ENCODE results near the gene IGBP1. TPM values are rescaled to one million over a fixed set of nuclear protein-coding genes. Genes with fewer than 3 reads are reported as not detected.

The IGBP1 gene
- polyA plus RNA-seq, 1 of the 3 experiments (the other 2 are of a cell fraction): 49.4 TPM

- no peaks in the 10 kb centered on the region for H3K9me2 ChIP-seq
- no peak overlapping the region for H3K27ac ChIP-seq (ENCODE audit: low read depth in 2 of 2, low read length in 1 of 2)
- CTCF ChIA-PET: no interaction called here
- H3K9me3 ChIP-seq: no peaks in the 10 kb centered on the region
- H3K27me3 ChIP-seq (ENCODE audit: insufficient read depth): peaks cover 23% of the 10 kb centered on the region
- H3K79me2 ChIP-seq (ENCODE audit: insufficient read depth): no peaks in the 10 kb centered on the region
- no peaks in the 10 kb centered on the region for H4K20me1 ChIP-seq (ENCODE audit: insufficient read depth)
- no peak for TF ChIP-seq RAD21 (IDR thresholded peaks at IDR 0.05; ENCODE audit: low read length)
- TF ChIP-seq NFIC (IDR thresholded peaks at IDR 0.05; ENCODE audit: borderline replicate concordance): no peak
- TF ChIP-seq, protein P1, sequence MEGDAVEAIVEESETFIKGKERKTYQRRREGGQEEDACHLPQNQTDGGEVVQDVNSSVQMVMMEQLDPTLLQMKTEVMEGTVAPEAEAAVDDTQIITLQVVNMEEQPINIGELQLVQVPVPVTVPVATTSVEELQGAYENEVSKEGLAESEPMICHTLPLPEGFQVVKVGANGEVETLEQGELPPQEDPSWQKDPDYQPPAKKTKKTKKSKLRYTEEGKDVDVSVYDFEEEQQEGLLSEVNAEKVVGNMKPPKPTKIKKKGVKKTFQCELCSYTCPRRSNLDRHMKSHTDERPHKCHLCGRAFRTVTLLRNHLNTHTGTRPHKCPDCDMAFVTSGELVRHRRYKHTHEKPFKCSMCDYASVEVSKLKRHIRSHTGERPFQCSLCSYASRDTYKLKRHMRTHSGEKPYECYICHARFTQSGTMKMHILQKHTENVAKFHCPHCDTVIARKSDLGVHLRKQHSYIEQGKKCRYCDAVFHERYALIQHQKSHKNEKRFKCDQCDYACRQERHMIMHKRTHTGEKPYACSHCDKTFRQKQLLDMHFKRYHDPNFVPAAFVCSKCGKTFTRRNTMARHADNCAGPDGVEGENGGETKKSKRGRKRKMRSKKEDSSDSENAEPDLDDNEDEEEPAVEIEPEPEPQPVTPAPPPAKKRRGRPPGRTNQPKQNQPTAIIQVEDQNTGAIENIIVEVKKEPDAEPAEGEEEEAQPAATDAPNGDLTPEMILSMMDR (IDR thresholded peaks at IDR 0.05): no peak
- TF ChIP-seq EZH2phosphoT487 (IDR thresholded peaks at IDR 0.05; ENCODE audit: borderline replicate concordance, low read depth): no peak
- TF ChIP-seq ZBTB33 (IDR thresholded peaks at IDR 0.05; ENCODE audit: borderline replicate concordance, low read depth): no peak
- no peak for TF ChIP-seq USF1 (IDR thresholded peaks at IDR 0.05; ENCODE audit: borderline replicate concordance, low read depth)
- no peak for TF ChIP-seq RFX5 (IDR thresholded peaks at IDR 0.05; ENCODE audit: low read length)
- TF ChIP-seq, protein P2, sequence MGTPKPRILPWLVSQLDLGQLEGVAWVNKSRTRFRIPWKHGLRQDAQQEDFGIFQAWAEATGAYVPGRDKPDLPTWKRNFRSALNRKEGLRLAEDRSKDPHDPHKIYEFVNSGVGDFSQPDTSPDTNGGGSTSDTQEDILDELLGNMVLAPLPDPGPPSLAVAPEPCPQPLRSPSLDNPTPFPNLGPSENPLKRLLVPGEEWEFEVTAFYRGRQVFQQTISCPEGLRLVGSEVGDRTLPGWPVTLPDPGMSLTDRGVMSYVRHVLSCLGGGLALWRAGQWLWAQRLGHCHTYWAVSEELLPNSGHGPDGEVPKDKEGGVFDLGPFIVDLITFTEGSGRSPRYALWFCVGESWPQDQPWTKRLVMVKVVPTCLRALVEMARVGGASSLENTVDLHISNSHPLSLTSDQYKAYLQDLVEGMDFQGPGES (IDR thresholded peaks at IDR 0.05; ENCODE audit: low read depth, low read length): no peak
- no peak for TF ChIP-seq FOSL2 (IDR thresholded peaks at IDR 0.05; ENCODE audit: borderline replicate concordance, low read depth)
- no peak for TF ChIP-seq ELF1 (IDR thresholded peaks at IDR 0.05)
- no peak for TF ChIP-seq JUND (IDR thresholded peaks at IDR 0.05)
- no peak for TF ChIP-seq TCF12 (IDR thresholded peaks at IDR 0.05)
- no peak for TF ChIP-seq MAX (IDR thresholded peaks at IDR 0.05; ENCODE audit: low read depth)
- no peak for TF ChIP-seq RXRA (IDR thresholded peaks at IDR 0.05; ENCODE audit: borderline replicate concordance, low read depth)
- TF ChIP-seq NRF1 (IDR thresholded peaks at IDR 0.05; ENCODE audit: low read depth, low read length): no peak
- no peak for TF ChIP-seq SIN3A (IDR thresholded peaks at IDR 0.05; ENCODE audit: borderline replicate concordance, low read depth, low read length)
- no peak for TF ChIP-seq EP300 (IDR thresholded peaks at IDR 0.05; ENCODE audit: borderline replicate concordance in 1 of 2, low read depth in 1 of 2, low read length in 1 of 2)
- TF ChIP-seq MEF2A (IDR thresholded peaks at IDR 0.05; ENCODE audit: borderline replicate concordance, low read depth): no peak
- no peak for TF ChIP-seq MXI1 (IDR thresholded peaks at IDR 0.05; ENCODE audit: low read depth, low read length)
- no peaks in the 10 kb centered on the region for H3K4me1 ChIP-seq (ENCODE audit: control insufficient read depth in 1 of 2, insufficient read depth in 2 of 2, low read depth in 1 of 2, low read length in 1 of 2)
- no peaks in the 10 kb centered on the region for H3F3A ChIP-seq (replicated peaks; ENCODE audit: insufficient read depth)
- WGBS (ENCODE audit: low lambda C conversion rate): 4% methylated on average over 4 of the region's 5 CpGs
- no peak overlapping the region for H3K4me3 ChIP-seq (ENCODE audit: low read depth in 2 of 2, low read length in 1 of 2)
- no peaks in the 10 kb centered on the region for H3K36me3 ChIP-seq (replicated peaks in 1 of 2; ENCODE audit: control insufficient read depth in 1 of 2, insufficient read depth in 2 of 2, low read length in 1 of 2)
- DNase-seq: no peak
- POLR2A ChIA-PET: no interaction called here
- H2AFZ ChIP-seq (ENCODE audit: low read depth): no peak overlapping the region
- no peak overlapping the region for H3K4me2 ChIP-seq
- no peak overlapping the region for H3K9ac ChIP-seq
These were observed 68.5 kb downstream of the IGBP1 start for GRCh38 chrX:70201732-70202131.
